Hippocampal formation (tissue), 2 donors: ENCODE data around the gene UGT1A10.
"Not testable (repeated sequence)": the region's sequence is repeated elsewhere in the genome, so short reads cannot be mapped to it uniquely, and the experiment has no call there.

Experiments used
- DNase-seq, 2 donors: peaks; one replicate each; lab custom pipeline; 2025; lab: John Stamatoyannopoulos, UW

UGT1A10 gene

GRCh38 chr2:233692648-233693047 is 56.4 kb downstream of the UGT1A10 start, which contains the start of gene UGT1A6:
Gene UGT1A6 (plus strand): TSS chr2:233692890. CDS start chr2:233693005, 115 bp downstream.
- no peak for DNase-seq

- DNase-seq: no peak
Measured at GRCh38 chr2:233693963-233694362, 57.7 kb downstream of the UGT1A10 start.

GRCh38 chr2:233698740-233699139 is 62.5 kb downstream of the UGT1A10 start:
- DNase-seq: no peak

GRCh38 chr2:233699424-233700027 is 63.3 kb downstream of the UGT1A10 start:
- no peak for DNase-seq

- no peak for DNase-seq
Measured at GRCh38 chr2:233700028-233700635, 63.9 kb downstream of the UGT1A10 start.

GRCh38 chr2:233700842-233701241 is 64.6 kb downstream of the UGT1A10 start:
- not testable (repeated sequence) for DNase-seq

GRCh38 chr2:233702238-233702637 is 66.0 kb downstream of the UGT1A10 start:
- no peak for DNase-seq

- DNase-seq: no peak
Measured at GRCh38 chr2:233705911-233706506, 69.8 kb downstream of the UGT1A10 start.

GRCh38 chr2:233706720-233707119 is 70.5 kb downstream of the UGT1A10 start:
- no peak for DNase-seq

- DNase-seq: no peak
Measured at GRCh38 chr2:233707940-233708644, 71.8 kb downstream of the UGT1A10 start.

- DNase-seq: no peak
Measured at GRCh38 chr2:233708942-233709341, 72.7 kb downstream of the UGT1A10 start.

GRCh38 chr2:233711312-233712008 is 75.2 kb downstream of the UGT1A10 start:
- DNase-seq: peak in 1 of 2 donors; percentile 65

- no peak for DNase-seq
Measured at GRCh38 chr2:233712611-233713261, 76.5 kb downstream of the UGT1A10 start, which contains the start of gene UGT1A5. Gene UGT1A5 (plus strand): TSS chr2:233712907. CDS start chr2:233712992, 85 bp downstream.

- DNase-seq: no peak
Measured at GRCh38 chr2:233713262-233713615, 77.0 kb downstream of the UGT1A10 start.

GRCh38 chr2:233714121-233714520 is 77.9 kb downstream of the UGT1A10 start:
- DNase-seq: no peak

GRCh38 chr2:233718552-233718951 is 82.3 kb downstream of the UGT1A10 start, which contains the start of gene UGT1A4:
Gene UGT1A4 (plus strand): TSS chr2:233718736. CDS start chr2:233718821, 85 bp downstream.
- no peak for DNase-seq

GRCh38 chr2:233728723-233729301 is 92.6 kb downstream of the UGT1A10 start, which contains the start of gene UGT1A3:
Gene UGT1A3 (plus strand): TSS chr2:233729042. CDS start chr2:233729127, 85 bp downstream.
- no peak for DNase-seq

GRCh38 chr2:233736868-233737653 is 100.8 kb downstream of the UGT1A10 start:
- not testable (repeated sequence) for DNase-seq

GRCh38 chr2:233740870-233741269 is 104.6 kb downstream of the UGT1A10 start:
- no peak for DNase-seq
